Measurements from ENCODE around the gene PDCD6IP.

DNA sequence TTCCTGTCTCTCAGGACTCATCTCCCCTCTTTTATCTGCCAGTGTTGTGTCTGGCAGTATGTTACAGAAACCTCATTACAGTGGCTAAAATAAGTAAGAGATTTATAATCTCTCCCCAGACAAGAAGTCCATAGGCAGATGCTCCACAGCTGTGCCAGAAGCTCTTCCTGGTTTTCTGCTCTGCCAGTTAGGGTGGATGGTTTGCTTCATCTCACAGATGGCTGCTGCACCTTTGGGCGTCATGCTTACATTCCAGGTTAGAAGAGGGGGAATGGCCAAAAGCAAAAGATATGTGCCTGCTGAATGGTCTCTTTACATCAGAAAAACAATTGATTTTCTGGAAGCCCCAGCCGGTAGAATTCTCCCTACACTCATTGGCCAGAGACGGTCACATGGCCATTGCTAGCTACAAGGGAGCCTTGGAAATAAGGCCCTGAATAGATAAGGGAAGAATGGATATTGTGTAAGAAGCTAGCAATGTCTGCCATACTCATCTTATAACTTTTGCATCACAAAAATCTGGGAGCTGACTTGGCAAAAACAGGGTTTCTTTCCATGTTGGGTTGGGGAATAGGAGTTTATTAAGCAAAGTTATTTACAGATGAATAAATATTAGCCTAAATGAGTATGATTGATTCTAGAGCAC, 91.1 kb downstream of the PDCD6IP start:
- TF ChIP-seq, protein P1, sequence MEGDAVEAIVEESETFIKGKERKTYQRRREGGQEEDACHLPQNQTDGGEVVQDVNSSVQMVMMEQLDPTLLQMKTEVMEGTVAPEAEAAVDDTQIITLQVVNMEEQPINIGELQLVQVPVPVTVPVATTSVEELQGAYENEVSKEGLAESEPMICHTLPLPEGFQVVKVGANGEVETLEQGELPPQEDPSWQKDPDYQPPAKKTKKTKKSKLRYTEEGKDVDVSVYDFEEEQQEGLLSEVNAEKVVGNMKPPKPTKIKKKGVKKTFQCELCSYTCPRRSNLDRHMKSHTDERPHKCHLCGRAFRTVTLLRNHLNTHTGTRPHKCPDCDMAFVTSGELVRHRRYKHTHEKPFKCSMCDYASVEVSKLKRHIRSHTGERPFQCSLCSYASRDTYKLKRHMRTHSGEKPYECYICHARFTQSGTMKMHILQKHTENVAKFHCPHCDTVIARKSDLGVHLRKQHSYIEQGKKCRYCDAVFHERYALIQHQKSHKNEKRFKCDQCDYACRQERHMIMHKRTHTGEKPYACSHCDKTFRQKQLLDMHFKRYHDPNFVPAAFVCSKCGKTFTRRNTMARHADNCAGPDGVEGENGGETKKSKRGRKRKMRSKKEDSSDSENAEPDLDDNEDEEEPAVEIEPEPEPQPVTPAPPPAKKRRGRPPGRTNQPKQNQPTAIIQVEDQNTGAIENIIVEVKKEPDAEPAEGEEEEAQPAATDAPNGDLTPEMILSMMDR (IDR thresholded peaks at IDR 0.05), result no peak
- TF ChIP-seq POLR2AphosphoS5 (IDR thresholded peaks at IDR 0.05), result no peak
- TF ChIP-seq EP300 (IDR thresholded peaks at IDR 0.05), result no peak
